IMR-90 (cell line): ENCODE data around the gene ASTN2. TPM values are rescaled to one million over a fixed set of nuclear protein-coding genes. Genes with fewer than 3 reads are reported as not detected.

Experiments used
- ATAC-seq: fragments of 200-7000 bp; cut with Tn5 transposase; 2 replicates; pipeline ENCODE4 v1.9.1; 2020; ENCODE audit warnings: low read depth, mild to moderate bottlenecking, moderate library complexity
- Bru-seq: library from RNA; stranded (reverse); fragments of 400-500 nt; gene quantifications from one replicate; lab custom pipeline; 2021; lab: Mats Ljungman, UMichigan
- BruChase-seq, 2 experiments: library from RNA; stranded (reverse); fragments of 400-500 nt; gene quantifications; one replicate each; lab custom pipeline; 2021; lab: Mats Ljungman, UMichigan
- BruUV-seq: library from RNA; stranded (reverse); fragments of 400-500 nt; replicated peaks from 2 replicates; lab custom pipeline; 2021; lab: Mats Ljungman, UMichigan
- CTCF ChIA-PET: fragments of 300-600 bp; formaldehyde crosslinking; extraction: SDS; loops from one replicate; lab custom pipeline; 2021; ENCODE audit warnings: antibody characterized with exemption; lab: Yijun Ruan, JAX
- POLR2A ChIA-PET: fragments of 300-600 bp; sonication (Branson Sonifier 250); formaldehyde crosslinking; loops from one replicate; lab custom pipeline; 2022; ENCODE audit warnings: antibody characterized with exemption; ENCODE audit not compliant: unreplicated experiment; lab: Charles Lee
- DNase-seq: peaks from one replicate; pipeline ENCODE4 v3.0.0; 2013
- H2AFZ ChIP-seq: replicated peaks from 2 replicates; pipeline ENCODE3; 2013; ENCODE audit warnings: low read length, mild to moderate bottlenecking; ENCODE audit not compliant: poor library complexity
- H2AK5ac ChIP-seq: 2 replicates; pipeline ENCODE4 v1.6.1; 2013; ENCODE audit warnings: low read depth, low read length, inconsistent platforms
- H2AK9ac ChIP-seq: replicated peaks from 2 replicates; pipeline ENCODE3; 2013; ENCODE audit warnings: mild to moderate bottlenecking, low read depth, low read length, moderate library complexity; ENCODE audit not compliant: poor library complexity
- H2BK120ac ChIP-seq: 2 replicates; pipeline ENCODE4 v1.6.1; 2013; ENCODE audit warnings: low read depth, low read length, inconsistent platforms
- H2BK15ac ChIP-seq: 3 replicates; pipeline ENCODE4 v1.6.1; 2013; ENCODE audit warnings: low read depth, low read length, inconsistent platforms
- H2BK20ac ChIP-seq: 2 replicates; pipeline ENCODE4 v1.6.1; 2013; ENCODE audit warnings: low read depth, mild to moderate bottlenecking, inconsistent platforms, low read length, moderate library complexity
- H2BK5ac ChIP-seq: 2 replicates; pipeline ENCODE4 v1.6.1; 2013; ENCODE audit warnings: mild to moderate bottlenecking, low read depth, low read length, inconsistent platforms; ENCODE audit not compliant: poor library complexity, severe bottlenecking
- H3K14ac ChIP-seq: replicated peaks from 2 replicates; pipeline ENCODE4 v1.6.1; 2013; ENCODE audit warnings: low read depth, low read length, inconsistent platforms
- H3K18ac ChIP-seq: 2 replicates; pipeline ENCODE4 v1.6.1; 2013; ENCODE audit warnings: low read depth, low read length, control low read depth
- H3K23ac ChIP-seq: 2 replicates; pipeline ENCODE4 v1.6.1; 2013; ENCODE audit warnings: low read depth, low read length, inconsistent platforms
- H3K27ac ChIP-seq: 2 replicates; pipeline ENCODE4 v1.5.1; 2013; ENCODE audit warnings: mild to moderate bottlenecking, control low read depth, low read length; ENCODE audit not compliant: insufficient read depth
- H3K27me3 ChIP-seq: 2 replicates; pipeline ENCODE4 v1.6.1; 2013; ENCODE audit warnings: low read length; ENCODE audit not compliant: control insufficient read depth, insufficient read depth
- H3K36me3 ChIP-seq: 2 replicates; pipeline ENCODE4 v1.6.1; 2013; ENCODE audit warnings: low read length, mixed read lengths; ENCODE audit not compliant: control insufficient read depth, insufficient read depth
- H3K4ac ChIP-seq: 2 replicates; pipeline ENCODE4 v1.6.1; 2013; ENCODE audit warnings: low read depth, low read length, inconsistent platforms
- H3K4me1 ChIP-seq: 2 replicates; pipeline ENCODE4 v1.6.1; 2013; ENCODE audit warnings: low read length, mixed read lengths; ENCODE audit not compliant: control insufficient read depth, insufficient read depth
- H3K4me2 ChIP-seq: 2 replicates; pipeline ENCODE4 v1.6.1; 2013; ENCODE audit warnings: low read depth, mild to moderate bottlenecking, control low read depth, low read length, moderate library complexity
- H3K4me3 ChIP-seq: 2 replicates; pipeline ENCODE4 v1.5.1; 2013; ENCODE audit warnings: low read depth, mild to moderate bottlenecking, control low read depth, low read length, moderate library complexity; ENCODE audit not compliant: insufficient read depth
- H3K56ac ChIP-seq: 2 replicates; pipeline ENCODE4 v1.6.1; 2013; ENCODE audit warnings: low read length, inconsistent platforms; ENCODE audit not compliant: insufficient read depth; ENCODE audit errors: extremely low read depth
- H3K79me1 ChIP-seq, 2 experiments: 2 replicates each; pipeline ENCODE4 v1.6.1; 2013; ENCODE audit warnings: low read length in 2 of 2, inconsistent platforms in 1 of 2, low read depth in 1 of 2
- H3K9ac ChIP-seq: 2 replicates; pipeline ENCODE4 v1.6.1; 2013; ENCODE audit warnings: low read depth, low read length, control low read depth
- H3K9me1 ChIP-seq: 2 replicates; pipeline ENCODE4 v1.6.1; 2013; ENCODE audit warnings: low read length, inconsistent platforms; ENCODE audit not compliant: insufficient read depth
- H3K9me3 ChIP-seq: 2 replicates; pipeline ENCODE4 v1.6.1; 2013; ENCODE audit warnings: low read length; ENCODE audit not compliant: control insufficient read depth, insufficient read depth
- H4K20me1 ChIP-seq: 2 replicates; pipeline ENCODE4 v1.6.1; 2013; ENCODE audit warnings: low read length, inconsistent platforms; ENCODE audit not compliant: insufficient read depth
- H4K5ac ChIP-seq: 2 replicates; pipeline ENCODE4 v1.6.1; 2013; ENCODE audit warnings: mild to moderate bottlenecking, low read depth, low read length, control low read depth
- H4K8ac ChIP-seq, 2 experiments: 2 replicates each; pipeline ENCODE4 v1.6.1; 2013; ENCODE audit warnings: low read depth in 2 of 2, low read length in 2 of 2, control low read depth in 1 of 2, inconsistent platforms in 1 of 2
- H4K91ac ChIP-seq: 2 replicates; pipeline ENCODE4 v1.6.1; 2013; ENCODE audit warnings: low read depth, low read length, inconsistent platforms; ENCODE audit not compliant: insufficient read depth
- ELK1 ChIP-seq: fragments of 150-350 bp; IDR thresholded peaks from 2 replicates; pipeline ENCODE4 v1.6.1; 2016; ENCODE audit warnings: low read depth, mild to moderate bottlenecking, low read length, moderate library complexity, borderline replicate concordance
- MXI1 ChIP-seq: IDR thresholded peaks from 2 replicates; pipeline ENCODE4 v1.6.1; 2012; ENCODE audit warnings: low read depth, mild to moderate bottlenecking, low read length, moderate library complexity, borderline replicate concordance
- NFE2L2 ChIP-seq: fragments of 150-350 bp; IDR thresholded peaks from 2 replicates; pipeline ENCODE4 v1.6.1; 2016; ENCODE audit warnings: low read depth, mild to moderate bottlenecking, low read length
- RAD21 ChIP-seq: IDR thresholded peaks from 2 replicates; pipeline ENCODE4 v1.6.1; 2012; ENCODE audit warnings: low read length, improper control_type of control experiment
- RFX5 ChIP-seq: IDR thresholded peaks from 2 replicates; pipeline ENCODE4 v1.8.0; 2012; ENCODE audit warnings: low read depth, mild to moderate bottlenecking, low read length, moderate library complexity
- SMC3 ChIP-seq: fragments of 150-350 bp; IDR thresholded peaks from 2 replicates; pipeline ENCODE4 v1.6.1; 2016; ENCODE audit warnings: low read depth, mild to moderate bottlenecking, antibody characterized with exemption, low read length, moderate library complexity
- WGBS, 2 experiments: methylation state at CpG; one replicate each; pipeline versions ENCODE4 v1.1.5 to v1.1.7; 2013; ENCODE audit warnings: missing lambda C conversion rate in 2 of 2; ENCODE audit not compliant: insufficient read length in 1 of 2; ENCODE audit errors: extremely low coverage in 2 of 2; 5-methylcytosine and 5-hydroxymethylcytosine counted together
- dilution Hi-C: fragments of 300-500 bp; cut with HindIII; formaldehyde crosslinking; loops from one replicate; pipeline ENCODE4 v1.14.3; 2018; ENCODE audit warnings: low sequenced_read_pairs; ENCODE audit not compliant: unreplicated experiment
- in situ Hi-C: fragments of 300-500 bp; cut with MboI; formaldehyde crosslinking; loops from 3 replicates; pipeline ENCODE4 v1.14.3; 2019; ENCODE audit warnings: low sequenced_read_pairs, inconsistent platforms, mixed read lengths
- intact Hi-C: fragments of 100-400 bp; cut with micrococcal nuclease; formaldehyde crosslinking; loops from 2 replicates; pipeline ENCODE4 v1.10.0; 2022
- long read RNA-seq: library from polyadenylated mRNA; unstranded; transcript quantifications from one replicate; pipeline ENCODE4 v2.0.0, GENCODE V29; 2021; ENCODE audit not compliant: unreplicated experiment
- polyA plus RNA-seq, 3 experiments: library from polyadenylated mRNA; depleted of rRNA; stranded (reverse); fragments of >200 nt; gene quantifications; 2 replicates each; pipeline ENCODE4 v1.2.3, GENCODE V29; 2012; ENCODE audit warnings: low replicate concordance in 1 of 3
- total RNA-seq: library from RNA; depleted of rRNA; stranded (reverse); fragments of >200 nt; gene quantifications from 2 replicates; pipeline ENCODE4 v1.2.3, GENCODE V29; 2012; rRNA removed
- TF ChIP-seq, protein P1 (sequence below): conservative IDR thresholded peaks from 2 replicates; pipeline ENCODE4 v1.5.1; 2012; ENCODE audit warnings: mild to moderate bottlenecking, low read depth, low read length, improper control_type of control experiment

Gene ASTN2, protein sequence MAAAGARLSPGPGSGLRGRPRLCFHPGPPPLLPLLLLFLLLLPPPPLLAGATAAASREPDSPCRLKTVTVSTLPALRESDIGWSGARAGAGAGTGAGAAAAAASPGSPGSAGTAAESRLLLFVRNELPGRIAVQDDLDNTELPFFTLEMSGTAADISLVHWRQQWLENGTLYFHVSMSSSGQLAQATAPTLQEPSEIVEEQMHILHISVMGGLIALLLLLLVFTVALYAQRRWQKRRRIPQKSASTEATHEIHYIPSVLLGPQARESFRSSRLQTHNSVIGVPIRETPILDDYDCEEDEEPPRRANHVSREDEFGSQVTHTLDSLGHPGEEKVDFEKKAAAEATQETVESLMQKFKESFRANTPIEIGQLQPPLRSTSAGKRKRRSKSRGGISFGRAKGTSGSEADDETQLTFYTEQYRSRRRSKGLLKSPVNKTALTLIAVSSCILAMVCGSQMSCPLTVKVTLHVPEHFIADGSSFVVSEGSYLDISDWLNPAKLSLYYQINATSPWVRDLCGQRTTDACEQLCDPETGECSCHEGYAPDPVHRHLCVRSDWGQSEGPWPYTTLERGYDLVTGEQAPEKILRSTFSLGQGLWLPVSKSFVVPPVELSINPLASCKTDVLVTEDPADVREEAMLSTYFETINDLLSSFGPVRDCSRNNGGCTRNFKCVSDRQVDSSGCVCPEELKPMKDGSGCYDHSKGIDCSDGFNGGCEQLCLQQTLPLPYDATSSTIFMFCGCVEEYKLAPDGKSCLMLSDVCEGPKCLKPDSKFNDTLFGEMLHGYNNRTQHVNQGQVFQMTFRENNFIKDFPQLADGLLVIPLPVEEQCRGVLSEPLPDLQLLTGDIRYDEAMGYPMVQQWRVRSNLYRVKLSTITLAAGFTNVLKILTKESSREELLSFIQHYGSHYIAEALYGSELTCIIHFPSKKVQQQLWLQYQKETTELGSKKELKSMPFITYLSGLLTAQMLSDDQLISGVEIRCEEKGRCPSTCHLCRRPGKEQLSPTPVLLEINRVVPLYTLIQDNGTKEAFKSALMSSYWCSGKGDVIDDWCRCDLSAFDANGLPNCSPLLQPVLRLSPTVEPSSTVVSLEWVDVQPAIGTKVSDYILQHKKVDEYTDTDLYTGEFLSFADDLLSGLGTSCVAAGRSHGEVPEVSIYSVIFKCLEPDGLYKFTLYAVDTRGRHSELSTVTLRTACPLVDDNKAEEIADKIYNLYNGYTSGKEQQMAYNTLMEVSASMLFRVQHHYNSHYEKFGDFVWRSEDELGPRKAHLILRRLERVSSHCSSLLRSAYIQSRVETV (N-terminal part only)
- total RNA-seq (5.3 and 6.8 TPM in 2 replicates), polyA plus RNA-seq (2012; rRNA removed) (3.7 and 3.8 TPM in 2 replicates), Bru-seq, nascent RNA (percentile 38 among the genes with signal in this experiment), BruChase-seq, experiment 1, labeled RNA remaining after a 6-hour chase (percentile 33 among the genes with signal in this experiment), BruChase-seq, experiment 2, labeled RNA remaining after a 2-hour chase (percentile 33 among the genes with signal in this experiment)
- polyA plus RNA-seq (2012; cell fraction: cytosol; rRNA removed) = 2.6 and 3.6 TPM in 2 replicates
- polyA plus RNA-seq (2012; cell fraction: nucleus; rRNA removed; ENCODE audit: low replicate concordance) = 1.9 and 2.1 TPM in 2 replicates
- long read RNA-seq, partial matches to known transcripts = 7 of 27 reads
- long read RNA-seq, other reads (novel, unspliced or antisense) = 20 of 27 reads

DNA sequence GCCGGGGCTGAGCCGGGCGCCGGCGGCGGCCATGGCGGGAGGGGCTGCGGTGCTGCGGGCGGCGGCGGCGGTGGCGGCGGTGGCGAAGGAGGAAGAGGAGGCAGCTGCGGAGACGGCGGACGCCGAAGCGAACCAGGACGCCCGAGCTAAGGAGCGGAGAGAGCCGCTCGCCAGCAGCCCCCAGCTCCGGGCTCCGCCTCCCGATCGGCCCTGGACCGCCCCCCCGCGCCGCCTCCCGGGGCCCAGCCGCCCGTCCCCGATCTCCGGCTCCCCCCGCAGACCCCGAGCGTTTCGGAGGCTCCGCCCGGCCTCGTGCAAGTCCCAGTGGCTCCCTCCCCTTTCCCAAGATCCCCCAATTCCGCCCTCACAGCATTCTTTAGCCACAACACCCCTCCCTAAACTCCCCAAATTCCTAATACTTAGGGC is at the start of gene ASTN2:
ASTN2 (minus strand) TSS at position 152 of the 426 bp plus-strand sequence; CDS start at position 33, 119 bp downstream.
- no peak within 1 kb of the TSS for H2BK20ac ChIP-seq
- H4K5ac ChIP-seq = no peak within 1 kb of the TSS
- no peak within 1 kb of the TSS for H3K18ac ChIP-seq
- no peak within 1 kb of the TSS for H2AK5ac ChIP-seq
- peak within 1 kb of the TSS; percentile 82 for H2AFZ ChIP-seq
- intact Hi-C loops (no loop called here), dilution Hi-C loops (no loop called here), in situ Hi-C loops (no loop called here)
- H4K91ac ChIP-seq = no peak within 1 kb of the TSS
- H3K9me3 ChIP-seq = no peaks in the 10 kb centered on the region
- H3K4me1 ChIP-seq = no peaks in the 10 kb centered on the region
- CTCF ChIA-PET = no interaction called here
- H3K4me2 ChIP-seq = peak within 1 kb of the TSS; percentile 66; the same call in 1 of the 2 replicates
- DNase-seq = no peak
- H3K4ac ChIP-seq = no peak within 1 kb of the TSS
- H3K9me1 ChIP-seq = no peaks in the 10 kb centered on the region
- H3K14ac ChIP-seq = no peak within 1 kb of the TSS
- no peaks in the 10 kb centered on the region for H3K36me3 ChIP-seq
- no peak within 1 kb of the TSS for H2BK120ac ChIP-seq
- H3K23ac ChIP-seq = no peak within 1 kb of the TSS
- H4K8ac ChIP-seq = no peak within 1 kb of the TSS
- no peak within 1 kb of the TSS for H2BK5ac ChIP-seq
- no peak within 1 kb of the TSS for H2BK15ac ChIP-seq
- no peaks in the 10 kb centered on the region for H4K20me1 ChIP-seq
- no peak within 1 kb of the TSS for H3K27ac ChIP-seq
- ATAC-seq = peak; percentile 67
- H3K9ac ChIP-seq = no peak within 1 kb of the TSS
- H3K4me3 ChIP-seq = peak within 1 kb of the TSS; percentile 33; the same call in 1 of the 2 replicates
- 0% methylated on average over 4 of the region's 48 CpGs; no CpG with 5 or more reads in 1 of the 2 experiments for WGBS, 2 experiments
- no TSS peak for BruUV-seq
- H3K27me3 ChIP-seq = peaks cover 34% of the 10 kb centered on the region
- no peak within 1 kb of the TSS for H2AK9ac ChIP-seq
- H3K56ac ChIP-seq = no peak within 1 kb of the TSS
- POLR2A ChIA-PET = no interaction called here
- no peaks in the 10 kb centered on the region for H3K79me1 ChIP-seq
- TF ChIP-seq RAD21 (no peak), SMC3 (no peak), NFE2L2 (no peak), ELK1 (no peak), RFX5 (no peak), MXI1 (no peak)
- TF ChIP-seq, protein P1, sequence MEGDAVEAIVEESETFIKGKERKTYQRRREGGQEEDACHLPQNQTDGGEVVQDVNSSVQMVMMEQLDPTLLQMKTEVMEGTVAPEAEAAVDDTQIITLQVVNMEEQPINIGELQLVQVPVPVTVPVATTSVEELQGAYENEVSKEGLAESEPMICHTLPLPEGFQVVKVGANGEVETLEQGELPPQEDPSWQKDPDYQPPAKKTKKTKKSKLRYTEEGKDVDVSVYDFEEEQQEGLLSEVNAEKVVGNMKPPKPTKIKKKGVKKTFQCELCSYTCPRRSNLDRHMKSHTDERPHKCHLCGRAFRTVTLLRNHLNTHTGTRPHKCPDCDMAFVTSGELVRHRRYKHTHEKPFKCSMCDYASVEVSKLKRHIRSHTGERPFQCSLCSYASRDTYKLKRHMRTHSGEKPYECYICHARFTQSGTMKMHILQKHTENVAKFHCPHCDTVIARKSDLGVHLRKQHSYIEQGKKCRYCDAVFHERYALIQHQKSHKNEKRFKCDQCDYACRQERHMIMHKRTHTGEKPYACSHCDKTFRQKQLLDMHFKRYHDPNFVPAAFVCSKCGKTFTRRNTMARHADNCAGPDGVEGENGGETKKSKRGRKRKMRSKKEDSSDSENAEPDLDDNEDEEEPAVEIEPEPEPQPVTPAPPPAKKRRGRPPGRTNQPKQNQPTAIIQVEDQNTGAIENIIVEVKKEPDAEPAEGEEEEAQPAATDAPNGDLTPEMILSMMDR = no peak
